LHCN-M2 (cell line): ENCODE data around the gene SKA3. TPM values are rescaled to one million over a fixed set of nuclear protein-coding genes. Genes with fewer than 3 reads are reported as not detected.
"Not testable (repeated sequence)": the region's sequence is repeated elsewhere in the genome, so short reads cannot be mapped to it uniquely, and the experiment has no call there.

Experiments
- DNase-seq: peaks from one replicate; pipeline ENCODE4 v3.0.0-alpha.2; 2012; ENCODE audit warnings: low read depth
- polyA plus RNA-seq: library from polyadenylated mRNA; unstranded; fragments of >200 nt; gene quantifications from one replicate; pipeline ENCODE4 v1.2.1, GENCODE V29; 2012; ENCODE audit warnings: missing spikeins
- total RNA-seq: library from RNA; depleted of rRNA; stranded (reverse); fragments of >200 nt; gene quantifications from 2 replicates; pipeline ENCODE4 v1.2.3, GENCODE V29; 2014; rRNA removed

Gene SKA3
- 30.0 and 40.0 TPM in 2 replicates for total RNA-seq
- polyA plus RNA-seq, result 8.8 TPM

- DNase-seq, result peak; percentile 92
These were observed at the start of gene SKA3, which contains the start of gene MRPL57 for GRCh38 chr13:21176215-21176981. Gene SKA3, minus strand, starts transcription at chr13:21176552. Its CDS starts 75 bp downstream, at chr13:21176477. Gene MRPL57, plus strand, starts transcription at chr13:21176658. Its CDS starts 259 bp downstream, at chr13:21176917.

- no peak for DNase-seq
These were observed 48.7 kb upstream of the SKA3 start for GRCh38 chr13:21225082-21225481.

- DNase-seq, result no peak
These were observed 44.9 kb upstream of the SKA3 start for GRCh38 chr13:21221268-21221667.

- not testable (repeated sequence) for DNase-seq
These were observed 43.4 kb upstream of the SKA3 start for GRCh38 chr13:21219716-21220115.

GRCh38 chr13:21219036-21219381 lies 42.7 kb upstream of the SKA3 start:
- DNase-seq, result no peak

- peak; percentile 85 for DNase-seq
These were observed 42.1 kb upstream of the SKA3 start for GRCh38 chr13:21218351-21219035.

GRCh38 chr13:21216332-21216731 lies 40.0 kb upstream of the SKA3 start:
- no peak for DNase-seq

- not testable (repeated sequence) for DNase-seq
These were observed 39.1 kb upstream of the SKA3 start for GRCh38 chr13:21215419-21215818.

GRCh38 chr13:21212138-21212775 lies 35.9 kb upstream of the SKA3 start:
- no peak for DNase-seq

GRCh38 chr13:21208652-21209154 lies 32.4 kb upstream of the SKA3 start:
- no peak for DNase-seq

- peak; percentile 14 for DNase-seq
These were observed 26.6 kb upstream of the SKA3 start for GRCh38 chr13:21202767-21203531.

- DNase-seq, result not testable (repeated sequence)
These were observed 25.3 kb upstream of the SKA3 start for GRCh38 chr13:21201456-21202190.

- DNase-seq, result not testable (repeated sequence)
These were observed 22.0 kb upstream of the SKA3 start for GRCh38 chr13:21198391-21198790.

GRCh38 chr13:21197606-21198225 lies 21.4 kb upstream of the SKA3 start:
- not testable (repeated sequence) for DNase-seq

GRCh38 chr13:21194756-21195155 lies 18.4 kb upstream of the SKA3 start:
- DNase-seq, result not testable (repeated sequence)

- DNase-seq, result not testable (repeated sequence)
These were observed 10.1 kb upstream of the SKA3 start for GRCh38 chr13:21186410-21186809.

GRCh38 chr13:21181671-21182070 lies 5.3 kb upstream of the SKA3 start:
- no peak for DNase-seq

GRCh38 chr13:21176982-21177284 lies 581 bp upstream of the SKA3 start:
- no peak for DNase-seq

GRCh38 chr13:21175656-21176214 lies 617 bp downstream of the SKA3 start:
- peak; percentile 44 for DNase-seq

- peak; percentile 74 for DNase-seq
These were observed 2.6 kb downstream of the SKA3 start for GRCh38 chr13:21173767-21174166.
